Endothelial cell of hepatic sinusoid (primary cell): Measurements from ENCODE around the gene ST3GAL2.
"Not testable (repeated sequence)": the region's sequence is repeated elsewhere in the genome, so short reads cannot be mapped to it uniquely, and the experiment has no call there.

Experiments
- in situ Hi-C: cut with HindIII; loops from 2 replicates; pipeline ENCODE4 v1.10.0; 2017; ENCODE audit warnings: low sequenced_read_pairs

The ST3GAL2 gene

DNA sequence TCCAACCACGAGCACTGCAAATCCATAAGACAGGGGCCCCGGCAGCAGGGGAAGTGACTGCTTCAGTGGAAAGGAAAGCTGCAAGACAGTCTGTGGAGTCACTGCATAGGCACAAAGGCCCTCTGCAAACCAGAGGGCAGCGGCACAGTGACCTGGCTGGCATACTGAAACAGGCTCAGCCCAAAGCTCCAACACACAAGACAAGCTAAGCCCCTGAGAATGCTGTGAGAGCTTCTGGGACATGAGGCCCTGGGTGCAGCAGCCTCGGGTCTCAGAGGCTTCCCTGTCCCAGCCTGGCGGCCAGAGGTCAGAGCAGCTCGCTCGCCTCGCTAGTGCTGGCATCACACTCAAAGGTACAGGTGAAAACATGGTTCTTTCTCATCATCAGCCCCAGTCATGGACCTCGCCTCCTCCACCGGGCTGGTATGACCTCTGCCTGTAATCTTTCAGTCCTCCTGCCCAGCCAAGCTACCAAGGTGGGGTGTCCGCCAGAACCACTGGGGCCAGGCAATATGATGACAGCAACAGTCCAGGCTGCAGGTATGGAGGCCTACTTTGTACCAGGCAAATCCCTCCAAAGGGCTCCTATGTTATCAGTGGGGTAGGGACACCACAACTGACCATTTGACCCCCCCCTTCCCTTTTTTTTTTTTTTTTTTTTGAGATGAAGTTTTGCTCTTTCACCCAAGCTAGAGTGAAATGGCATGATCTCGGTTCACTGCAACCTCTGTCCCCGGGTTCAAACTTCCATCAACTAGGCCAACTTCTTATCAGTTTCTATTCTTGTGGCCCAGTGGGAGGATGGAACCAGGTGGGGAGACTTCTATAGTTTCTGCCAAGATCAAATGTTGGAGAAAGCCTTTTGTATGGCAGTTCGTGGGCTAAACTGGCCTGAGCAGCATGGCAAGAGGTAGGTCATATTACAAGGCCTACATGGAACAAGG, 19.2 kb downstream of the ST3GAL2 start:
- in situ Hi-C loops: no loop called here

DNA sequence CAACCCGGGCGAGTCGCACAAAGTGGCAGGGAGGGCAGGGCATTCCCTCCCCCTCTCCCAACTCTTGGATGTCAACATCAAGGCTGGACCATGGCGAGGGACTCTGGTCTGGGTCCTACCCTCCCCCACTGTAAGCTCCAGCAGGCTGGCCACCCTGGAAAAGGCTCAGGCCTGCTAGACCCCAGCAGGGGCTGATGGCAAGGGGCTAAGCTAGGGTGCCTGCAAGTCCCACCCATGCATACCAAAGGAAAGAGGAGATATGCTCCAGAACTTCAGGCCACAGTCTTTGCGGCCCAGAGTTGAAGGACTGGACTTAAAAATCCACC, 19.9 kb downstream of the ST3GAL2 start:
- in situ Hi-C loops: no loop called here

DNA sequence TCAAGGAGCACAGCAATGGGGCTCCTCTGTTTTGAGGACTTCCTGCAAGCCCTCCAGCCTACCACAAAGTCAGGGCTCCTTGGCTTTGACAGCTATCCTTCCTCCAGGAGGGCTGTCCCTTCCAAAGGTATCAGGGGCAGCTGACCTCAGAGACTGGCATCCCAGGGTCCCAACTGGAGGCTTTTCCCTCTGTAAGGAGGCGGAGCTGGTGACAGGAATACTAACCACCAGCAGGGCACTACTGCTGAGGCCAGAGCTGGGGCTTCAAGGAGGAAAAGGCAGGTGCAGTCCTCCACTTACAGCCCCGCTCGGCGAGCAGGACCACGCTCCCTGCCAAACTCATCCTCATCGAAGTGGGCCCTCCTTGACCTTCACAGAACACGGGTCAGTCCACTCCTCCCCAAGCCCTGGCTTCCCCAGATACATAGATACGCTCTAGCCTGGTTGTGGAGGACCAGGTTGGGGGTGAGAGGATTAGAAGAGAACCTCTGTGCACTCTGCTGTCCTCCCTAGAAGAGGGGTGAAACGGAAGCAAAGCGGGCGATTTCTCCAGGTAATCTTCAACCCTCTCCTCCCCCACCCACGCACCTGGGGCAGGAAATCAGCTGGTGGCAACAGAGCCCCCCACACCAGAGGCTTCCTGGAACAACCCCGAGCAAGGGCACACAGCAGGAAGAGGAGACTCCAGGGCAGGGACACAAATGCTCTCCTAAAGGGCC, 20.5 kb downstream of the ST3GAL2 start:
- in situ Hi-C loops: no loop called here

DNA sequence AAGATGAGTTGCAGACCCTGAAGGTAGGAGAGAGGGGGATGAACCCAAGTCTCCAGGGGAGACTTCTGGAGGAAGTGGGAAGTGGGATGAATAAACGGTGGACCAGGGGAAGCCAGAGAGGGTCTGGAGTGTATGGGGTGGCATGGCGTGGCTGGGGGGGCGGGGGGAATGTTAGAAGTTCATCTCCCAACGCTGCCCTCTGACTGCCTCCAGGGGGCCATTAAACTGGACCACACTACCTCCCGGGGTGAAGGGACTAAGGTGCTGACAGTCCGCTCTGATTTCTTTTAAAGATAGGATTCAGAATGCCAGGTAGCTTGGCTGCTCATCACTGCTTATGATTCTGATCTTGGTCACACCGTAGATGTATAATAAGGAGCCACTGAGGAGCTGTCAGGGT, 21.2 kb downstream of the ST3GAL2 start:
- in situ Hi-C loops: no loop called here

DNA sequence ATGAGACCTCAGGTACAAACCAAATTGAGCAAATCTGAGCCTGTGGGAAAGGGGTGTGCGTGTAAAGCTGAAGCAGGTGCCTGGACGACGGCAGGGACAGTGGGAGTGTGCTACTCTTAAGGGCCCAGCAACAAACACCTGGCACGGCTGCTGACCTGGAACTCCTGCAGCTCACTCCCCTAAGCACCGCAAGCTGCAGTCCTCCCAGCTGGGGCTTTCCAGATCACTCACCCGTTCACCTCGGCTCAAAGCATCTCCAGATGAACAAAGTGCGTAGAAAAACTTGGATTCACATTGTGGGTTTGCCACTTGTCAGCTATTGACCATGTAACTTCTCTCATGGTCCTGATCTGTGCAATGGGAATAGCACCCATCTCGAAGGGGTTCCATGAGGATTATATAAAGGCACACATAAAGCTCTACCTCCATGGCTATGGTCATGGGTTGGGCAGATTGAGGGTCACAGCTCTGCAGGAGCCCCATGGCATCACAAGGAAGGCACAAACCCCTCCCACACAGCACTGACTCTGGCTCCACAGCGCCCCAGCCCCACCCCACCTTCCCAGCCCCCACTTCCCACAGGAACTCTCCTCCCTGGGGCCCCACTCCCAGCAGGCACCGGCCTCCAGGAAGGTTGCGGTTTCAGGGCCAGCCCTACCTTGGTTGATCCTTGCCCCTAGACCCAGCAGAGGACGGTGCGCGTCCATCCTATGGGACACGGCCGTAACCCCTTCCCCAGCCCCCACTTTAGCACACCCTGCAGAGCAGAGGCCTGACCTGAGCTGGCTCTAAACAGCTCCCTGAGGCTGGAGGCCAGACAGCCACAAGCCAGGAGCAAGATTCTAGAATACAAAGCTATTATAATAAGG, 21.9 kb downstream of the ST3GAL2 start:
- in situ Hi-C loops: no loop called here

DNA sequence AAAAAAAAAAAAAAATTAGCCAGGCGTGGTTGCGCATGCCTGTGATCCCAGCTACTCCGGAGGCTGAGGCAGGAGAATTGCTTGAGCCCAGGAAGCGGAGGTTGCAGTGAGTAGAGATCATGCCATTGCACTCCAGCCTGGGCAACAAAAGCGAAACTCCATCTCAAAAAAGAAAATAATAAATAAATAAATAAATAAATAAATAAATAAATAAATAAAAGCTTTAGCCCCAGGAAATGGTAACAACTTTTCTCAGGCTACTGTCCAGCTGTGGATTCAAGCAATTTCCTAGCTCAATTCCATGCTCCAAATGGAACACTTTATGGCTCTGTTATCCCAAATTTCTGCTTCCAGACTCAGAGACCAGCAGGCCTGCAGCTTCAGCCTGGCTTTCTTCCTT, 25.3 kb downstream of the ST3GAL2 start:
- in situ Hi-C loops: loop anchor here (5.0 kb wide), 1 partner anchor 64 kb away; no protein-coding TSS in a partner anchor

DNA sequence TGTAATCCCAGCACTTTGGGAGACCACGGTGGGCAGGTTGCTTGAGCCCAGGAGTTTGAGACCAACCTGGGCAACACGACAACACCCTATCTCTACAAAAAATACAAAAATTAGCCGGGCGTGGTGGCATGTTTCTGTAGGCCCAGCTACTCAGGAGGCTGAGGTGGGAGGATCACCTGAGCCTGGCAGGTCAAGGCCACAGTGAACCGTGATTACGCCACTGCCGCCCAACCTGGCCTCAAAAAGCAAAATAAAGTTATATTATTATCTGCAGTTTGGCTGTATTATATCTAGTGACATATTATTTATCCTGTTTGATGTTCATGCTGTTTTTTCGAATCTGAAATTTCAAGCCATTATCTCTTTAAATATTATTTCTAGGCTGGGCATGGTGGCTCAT, 26.5 kb downstream of the ST3GAL2 start:
- in situ Hi-C loops: loop anchor here (5.0 kb wide), 1 partner anchor 65 kb away; no protein-coding TSS in a partner anchor

DNA sequence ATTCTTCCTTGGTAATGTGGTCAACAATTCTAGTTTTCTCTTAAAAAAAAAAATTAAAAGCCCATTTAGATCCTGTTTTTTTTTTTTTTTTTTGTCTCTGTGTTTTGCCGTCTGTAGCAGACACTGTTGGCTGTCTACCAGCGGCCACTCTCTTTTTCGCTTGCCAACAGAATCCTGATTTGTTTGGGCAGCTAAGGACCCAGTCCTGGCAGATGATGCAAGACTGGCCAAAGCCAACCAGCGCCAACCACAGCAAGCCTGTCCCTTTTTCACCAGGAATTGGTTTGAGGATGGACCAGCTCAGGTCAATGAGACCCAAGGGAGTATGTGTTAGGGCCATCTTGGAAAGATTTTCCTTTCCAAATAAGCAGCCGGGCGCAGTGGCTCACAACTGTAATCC, 28.2 kb downstream of the ST3GAL2 start:
- in situ Hi-C loops: loop anchor here (5.0 kb wide), 1 partner anchor 67 kb away; no protein-coding TSS in a partner anchor

DNA sequence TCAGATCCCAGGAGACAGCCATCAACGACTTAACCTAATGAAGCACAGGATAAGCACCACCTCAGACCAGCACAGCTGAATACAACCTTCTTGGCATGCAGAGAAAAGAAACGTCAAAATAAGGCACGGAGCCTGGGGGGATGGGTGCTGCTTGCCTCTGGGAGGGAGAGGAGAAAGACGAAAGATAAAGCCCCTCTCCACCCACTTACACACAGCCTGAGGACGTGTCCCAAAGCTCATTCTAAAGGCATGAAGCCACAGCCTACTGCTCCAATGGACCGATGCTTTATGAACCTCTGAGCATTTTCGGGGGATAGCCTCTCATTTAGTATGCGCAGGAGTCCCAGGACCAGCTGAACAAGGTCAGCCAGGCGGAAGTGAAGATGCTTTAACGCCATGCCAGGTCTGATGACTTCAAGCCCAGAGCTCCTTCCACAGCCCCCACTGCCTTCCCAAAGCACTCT, 31.1 kb downstream of the ST3GAL2 start:
- in situ Hi-C loops: no loop called here

DNA sequence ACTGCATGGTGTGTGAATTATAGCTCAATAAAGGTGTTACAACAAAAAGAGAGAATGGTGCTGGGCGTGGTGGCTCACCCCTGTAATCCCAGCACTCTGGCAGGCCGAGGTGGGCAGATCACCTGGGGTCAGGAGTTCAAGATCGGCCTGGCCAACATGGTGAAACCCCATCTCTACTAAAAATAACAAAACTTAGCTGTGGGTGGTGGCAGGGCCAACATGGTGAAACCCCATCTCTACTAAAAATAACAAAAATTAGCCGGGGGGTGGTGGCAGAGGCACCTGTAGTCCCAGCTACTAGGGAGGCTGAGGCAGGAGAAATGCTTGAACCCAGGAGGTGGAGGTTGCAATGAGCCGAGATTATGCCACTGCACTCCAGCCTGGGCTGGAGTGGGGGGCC, 32.8 kb downstream of the ST3GAL2 start:
- in situ Hi-C loops: not testable (repeated sequence)

DNA sequence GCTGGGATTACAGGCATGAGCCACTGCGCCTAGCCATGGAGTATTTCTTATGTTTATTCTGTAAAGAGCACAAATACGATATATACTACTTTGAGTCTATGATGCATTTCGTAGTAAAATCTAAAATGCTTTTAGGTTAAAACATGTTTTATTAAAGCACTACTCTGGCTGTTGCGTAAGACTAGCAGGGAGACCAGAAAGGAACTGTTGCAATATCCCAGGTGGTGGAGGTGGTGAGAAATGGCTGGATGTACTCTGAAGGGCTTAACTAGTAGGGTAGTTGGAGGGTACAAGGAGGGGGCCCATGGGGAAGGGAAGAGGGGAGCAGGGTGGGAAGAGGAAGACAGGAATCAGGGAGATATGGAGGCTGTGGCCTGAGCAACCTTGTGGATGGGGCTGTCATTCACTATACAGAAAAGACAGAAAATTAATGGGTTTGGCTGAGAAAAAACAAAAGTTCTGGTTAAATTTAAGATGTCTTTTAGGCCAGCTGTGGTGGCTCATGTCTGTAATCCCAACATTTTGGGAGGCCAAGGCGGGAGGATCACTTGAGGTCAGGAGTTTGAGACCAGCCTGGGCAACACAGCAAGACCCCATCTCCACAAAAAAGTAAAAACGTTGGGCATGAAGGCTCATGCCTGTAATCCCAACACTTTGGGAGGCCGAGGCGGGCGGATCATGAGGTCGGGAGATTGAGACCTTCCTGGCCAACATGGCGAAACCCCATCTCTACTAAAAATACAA, 35.8 kb downstream of the ST3GAL2 start:
- in situ Hi-C loops: no loop called here

DNA sequence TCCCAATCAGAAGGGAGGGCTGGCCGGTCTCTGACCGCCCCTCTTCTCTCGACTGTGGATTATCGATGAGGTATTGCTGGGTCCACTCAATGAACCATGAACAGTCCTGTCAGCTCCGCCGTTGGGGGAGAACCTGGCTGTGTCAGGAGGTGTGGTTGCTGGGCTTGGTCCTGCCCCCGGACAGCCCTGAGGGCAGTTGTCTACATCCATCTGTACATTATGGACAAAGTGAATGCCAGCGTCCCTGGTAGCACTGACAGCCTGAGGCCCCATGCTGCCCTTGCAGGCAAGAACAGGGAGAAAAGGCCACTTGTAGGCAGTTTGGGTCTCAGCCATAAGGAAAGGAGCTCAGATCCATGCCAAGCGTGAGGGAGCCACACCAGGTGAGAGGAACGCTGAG, 38.9 kb downstream of the ST3GAL2 start:
- in situ Hi-C loops: loop anchor here (10.0 kb wide), 1 partner anchor 95 kb away; no protein-coding TSS in a partner anchor

DNA sequence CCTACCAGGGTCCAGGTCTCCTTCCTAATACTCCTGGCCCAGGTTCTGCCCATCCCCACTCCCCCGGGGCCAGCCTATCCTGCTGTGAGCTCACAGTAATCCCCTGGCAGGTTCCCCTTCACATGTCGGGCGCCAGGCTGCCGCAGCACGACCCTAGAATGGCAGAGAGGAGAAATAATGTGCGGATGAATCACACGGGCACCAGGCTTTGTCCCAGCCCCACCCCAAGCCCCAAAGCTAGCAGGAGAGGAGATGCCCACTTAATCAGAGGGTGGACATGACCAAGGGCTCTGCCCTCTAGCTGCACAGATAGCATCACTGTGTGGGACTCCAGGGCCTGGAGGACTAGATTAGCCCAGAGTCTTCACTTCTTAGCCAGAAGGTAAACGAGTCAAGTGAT, 39.5 kb downstream of the ST3GAL2 start:
- in situ Hi-C loops: loop anchor here (10.0 kb wide), 1 partner anchor 95 kb away; no protein-coding TSS in a partner anchor

DNA sequence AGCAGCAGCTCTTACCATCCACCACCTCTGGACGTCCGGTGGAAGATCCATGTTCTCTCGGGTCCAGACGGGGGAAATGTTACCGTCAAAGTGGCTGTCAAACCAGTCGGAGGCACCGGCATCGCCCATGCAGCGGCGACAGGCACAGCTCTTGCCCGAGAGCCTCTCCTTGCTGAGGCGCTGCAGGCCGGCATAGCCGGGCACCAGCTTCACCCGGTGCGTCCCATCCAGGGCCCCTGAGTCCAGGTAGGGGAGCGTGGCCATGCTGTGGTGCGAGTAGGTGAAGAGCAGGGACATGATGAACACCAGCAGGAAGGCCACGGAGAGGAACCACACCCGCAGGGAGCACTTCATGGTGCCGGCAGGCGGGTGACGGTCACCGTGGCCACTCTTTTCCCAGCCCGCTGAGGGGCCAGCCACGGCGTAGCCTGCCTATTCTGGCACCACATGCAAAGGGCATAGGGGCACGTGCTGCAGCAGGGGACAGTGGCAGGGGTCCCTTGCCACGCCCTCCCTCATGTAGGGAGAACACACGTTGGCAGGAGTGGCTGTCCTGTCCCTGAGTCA, 40.6 kb downstream of the ST3GAL2 start:
- in situ Hi-C loops: loop anchor here (10.0 kb wide), 1 partner anchor 97 kb away; no protein-coding TSS in a partner anchor

DNA sequence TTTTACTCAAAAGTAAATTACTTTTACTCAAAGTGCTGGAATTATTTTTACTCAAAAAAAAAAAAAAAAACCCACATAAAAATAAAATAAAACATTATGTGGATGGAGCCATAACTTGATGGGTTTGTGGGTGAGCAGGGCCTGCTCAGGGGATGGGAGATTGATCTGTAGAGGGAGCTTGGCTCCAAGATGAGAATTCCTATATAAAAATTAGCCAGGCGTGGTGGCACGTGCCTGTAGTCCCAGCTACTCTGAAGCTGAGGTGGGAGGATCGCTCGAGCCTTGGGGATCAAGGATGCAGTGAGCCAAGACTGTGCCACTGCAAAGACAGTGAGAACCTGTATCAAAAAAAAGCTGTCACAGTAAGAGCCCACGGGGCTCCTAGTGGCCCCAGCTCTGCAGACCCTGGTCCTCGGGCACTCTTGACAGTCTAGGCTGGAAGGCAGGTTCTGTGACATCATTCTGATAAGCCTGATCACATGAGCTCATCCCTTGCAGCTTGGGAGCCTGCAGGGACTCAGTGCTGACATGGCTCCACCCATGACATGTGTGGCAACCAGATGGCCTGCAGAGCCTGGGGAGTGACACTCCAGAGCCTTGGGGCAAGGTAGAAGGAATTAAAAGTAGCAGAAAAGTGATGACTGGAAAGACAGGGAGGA, 42.5 kb downstream of the ST3GAL2 start:
- in situ Hi-C loops: loop anchor here (10.0 kb wide), 1 partner anchor 98 kb away; no protein-coding TSS in a partner anchor

DNA sequence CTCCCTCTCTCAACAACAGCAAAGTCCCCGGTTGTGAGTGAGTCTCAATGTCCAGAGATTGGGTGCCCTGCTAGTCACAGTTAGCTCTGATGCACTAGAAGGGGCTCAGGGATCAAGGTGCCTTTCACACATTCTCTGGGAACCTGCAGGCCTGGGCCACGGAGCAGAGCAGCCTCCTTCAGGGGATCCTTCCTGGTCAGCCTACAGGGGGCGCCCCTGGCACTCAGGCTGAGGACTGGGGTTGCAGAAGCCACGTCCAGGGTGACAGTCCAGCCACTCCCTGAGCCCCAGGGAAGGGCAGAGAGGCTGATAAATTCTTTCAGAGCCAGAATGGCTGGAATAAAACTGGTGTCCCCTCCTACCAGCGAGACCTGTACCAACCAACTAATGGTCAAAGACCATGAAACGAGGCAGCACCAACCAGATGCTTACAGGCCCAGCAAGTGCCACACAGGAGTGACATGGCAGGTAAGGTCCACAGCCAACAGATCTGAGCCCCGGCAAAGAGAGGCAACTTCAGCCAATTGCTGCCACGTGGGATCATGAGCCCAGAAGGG, 43.5 kb downstream of the ST3GAL2 start:
- in situ Hi-C loops: loop anchor here (10.0 kb wide), 1 partner anchor 99 kb away; no protein-coding TSS in a partner anchor

DNA sequence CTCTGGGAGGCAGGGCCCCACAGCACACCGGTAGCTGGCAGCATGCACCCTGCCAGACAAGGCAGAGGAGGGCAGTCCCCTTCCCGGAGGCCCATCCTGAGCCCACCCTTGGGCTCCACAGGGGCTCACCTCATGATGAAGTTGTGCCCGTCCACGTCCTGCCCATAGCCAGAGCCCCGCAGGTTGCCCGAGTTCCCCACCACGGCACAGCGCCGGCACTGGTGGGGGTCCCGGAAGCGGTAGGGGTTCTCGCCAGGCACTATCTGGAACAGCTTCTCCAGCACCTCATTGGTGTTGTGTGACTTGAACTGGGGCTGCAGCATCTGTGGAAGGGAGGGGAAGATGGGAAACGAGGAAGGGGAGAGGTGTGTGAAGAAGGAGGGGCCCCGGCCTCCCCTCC, 44.0 kb downstream of the ST3GAL2 start:
- in situ Hi-C loops: loop anchor here (5.0 to 10.0 kb wide), 2 partner anchors 42 to 100 kb away; partner anchors contain the start of gene ST3GAL2

DNA sequence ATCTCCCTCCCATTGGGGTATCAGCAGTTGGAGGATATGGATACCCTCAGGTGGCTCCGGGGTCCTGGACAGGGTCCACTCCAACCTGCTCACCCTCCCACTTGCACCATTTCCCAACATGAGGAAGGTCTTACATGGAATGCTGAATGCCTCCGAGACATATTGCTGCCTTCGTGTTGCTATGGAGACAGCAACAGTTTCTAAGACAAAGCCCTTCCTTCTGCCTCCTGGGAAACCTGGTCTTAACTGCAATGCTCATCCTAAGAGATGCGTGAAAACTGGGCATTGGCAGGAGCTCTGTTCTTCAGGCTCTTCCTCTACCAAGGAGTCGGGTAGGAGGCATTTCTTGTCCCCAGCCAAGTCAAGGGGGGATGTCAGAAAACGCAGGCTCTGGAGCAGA, 45.2 kb downstream of the ST3GAL2 start:
- in situ Hi-C loops: loop anchor here (5.0 to 10.0 kb wide), 2 partner anchors 44 to 101 kb away; partner anchors contain the start of gene ST3GAL2
